ENCODE data around the gene LNPK.
"Not testable (repeated sequence)": the region's sequence is repeated elsewhere in the genome, so short reads cannot be mapped to it uniquely, and the experiment has no call there.

Gene LNPK

GRCh38 chr2:175904035-175904434, 98.0 kb downstream of the LNPK start:
- H3K9me3 Mint-ChIP-seq, result no peaks in the 10 kb centered on the region
- no peaks in the 10 kb centered on the region for H3K4me1 Mint-ChIP-seq
- no peak overlapping the region for H3K27ac Mint-ChIP-seq
- no peaks in the 10 kb centered on the region for H3K36me3 Mint-ChIP-seq (ENCODE audit: low read depth)
- no peak overlapping the region for H3K4me3 Mint-ChIP-seq
- H3K27me3 Mint-ChIP-seq (ENCODE audit: low read depth), result no peaks in the 10 kb centered on the region
- TF ChIP-seq CTCF (IDR thresholded peaks at IDR 0.05; ENCODE audit: unreplicated experiment in 3 of 3), result no peak

- no peak for TF ChIP-seq CTCF (IDR thresholded peaks at IDR 0.05; ENCODE audit: unreplicated experiment in 3 of 3)
- Mint-ChIP-seq H3K4me1 (no peaks in the 10 kb centered on the region), H3K36me3 (ENCODE audit: low read depth) (no peaks in the 10 kb centered on the region), H3K4me3 (no peak overlapping the region), H3K9me3 (no peaks in the 10 kb centered on the region), H3K27ac (no peak overlapping the region), H3K27me3 (ENCODE audit: low read depth) (peaks cover under 1% of the 10 kb centered on the region)
Observed at GRCh38 chr2:175903384-175903936, 98.6 kb downstream of the LNPK start.

- not testable (repeated sequence) for H3K4me3 Mint-ChIP-seq; H3K27me3 Mint-ChIP-seq (ENCODE audit: low read depth); H3K9me3 Mint-ChIP-seq; H3K36me3 Mint-ChIP-seq (ENCODE audit: low read depth); H3K27ac Mint-ChIP-seq; H3K4me1 Mint-ChIP-seq
Observed at GRCh38 chr2:175895957-175896356, 106.1 kb downstream of the LNPK start.

GRCh38 chr2:175892046-175892445, 110.0 kb downstream of the LNPK start:
- peaks cover 8% of the 10 kb centered on the region for H3K9me3 Mint-ChIP-seq
- H3K27me3 Mint-ChIP-seq (ENCODE audit: low read depth), result no peaks in the 10 kb centered on the region
- H3K36me3 Mint-ChIP-seq (ENCODE audit: low read depth), result no peaks in the 10 kb centered on the region
- no peak overlapping the region for H3K27ac Mint-ChIP-seq
- TF ChIP-seq CTCF (IDR thresholded peaks at IDR 0.05; ENCODE audit: unreplicated experiment in 3 of 3), result no peak
- H3K4me3 Mint-ChIP-seq, result no peak overlapping the region
- H3K4me1 Mint-ChIP-seq, result peaks cover 4% of the 10 kb centered on the region

- H3K4me1 Mint-ChIP-seq, result peaks cover 4% of the 10 kb centered on the region
- H3K4me3 Mint-ChIP-seq, result no peak overlapping the region
- H3K9me3 Mint-ChIP-seq, result peaks cover 8% of the 10 kb centered on the region
- no peaks in the 10 kb centered on the region for H3K36me3 Mint-ChIP-seq (ENCODE audit: low read depth)
- TF ChIP-seq CTCF (IDR thresholded peaks at IDR 0.05; ENCODE audit: unreplicated experiment in 3 of 3), result no peak
- no peaks in the 10 kb centered on the region for H3K27me3 Mint-ChIP-seq (ENCODE audit: low read depth)
- H3K27ac Mint-ChIP-seq, result no peak overlapping the region
Observed at GRCh38 chr2:175890636-175891242, 111.3 kb downstream of the LNPK start.

GRCh38 chr2:175889701-175890302, 112.3 kb downstream of the LNPK start:
- Mint-ChIP-seq H3K9me3 (peaks cover 2% of the 10 kb centered on the region), H3K27ac (peak overlapping the region in 1 of 3 experiments; percentile 5), H3K4me3 (no peak overlapping the region), H3K4me1 (peaks cover 4% of the 10 kb centered on the region), H3K36me3 (ENCODE audit: low read depth) (no peaks in the 10 kb centered on the region), H3K27me3 (ENCODE audit: low read depth) (no peaks in the 10 kb centered on the region)
- TF ChIP-seq CTCF (IDR thresholded peaks at IDR 0.05; ENCODE audit: unreplicated experiment in 3 of 3), result no peak
